ENCODE measurements around the gene PACRG. TPM values are rescaled to one million over a fixed set of nuclear protein-coding genes. Genes with fewer than 3 reads are reported as not detected.

Gene PACRG
- total RNA-seq, 1 experiment from 2014 or later = 0.26 TPM

GRCh38 chr6:162750776-162751175 lies 23.0 kb downstream of the PACRG start:
- no peak overlapping the region for H2AK5ac ChIP-seq (ENCODE audit: insufficient read length, low read length)
- H3K27me3 Mint-ChIP-seq (ENCODE audit: low read depth) = no peaks in the 10 kb centered on the region
- H3K9me3 ChIP-seq (ENCODE audit: control insufficient read depth, low read depth, low read length) = no peaks in the 10 kb centered on the region
- peaks cover 6% of the 10 kb centered on the region in 2 experiments for H3K4me1 Mint-ChIP-seq
- no peak overlapping the region for H3K9ac ChIP-seq (ENCODE audit: extremely low read depth, insufficient read length, low read length)
- no CpG with 5 or more reads among the region's 3 CpGs for WGBS (ENCODE audit: extremely low coverage, insufficient read length, low lambda C conversion rate)
- H3K79me2 ChIP-seq (ENCODE audit: insufficient read depth, low read length) = no peaks in the 10 kb centered on the region
- H4K91ac ChIP-seq (ENCODE audit: insufficient read length, low read depth, low read length) = no peak overlapping the region
- H3K9me3 Mint-ChIP-seq = no peaks in the 10 kb centered on the region
- no peak overlapping the region for H3K56ac ChIP-seq (ENCODE audit: insufficient read length, low read depth, low read length)
- H2BK20ac ChIP-seq (ENCODE audit: low read depth, low read length, poor library complexity, severe bottlenecking) = no peak overlapping the region
- H2BK12ac ChIP-seq (ENCODE audit: insufficient read length, low read depth, low read length) = no peak overlapping the region
- no peak overlapping the region for H4K8ac ChIP-seq (replicated peaks; ENCODE audit: insufficient read length, low read depth, low read length)
- H3K23ac ChIP-seq (ENCODE audit: insufficient read length, low read depth, low read length) = no peak overlapping the region
- H3T11ph ChIP-seq (ENCODE audit: low read length) = no peak overlapping the region
- no peaks in the 10 kb centered on the region for H3K79me1 ChIP-seq (ENCODE audit: insufficient read depth, low read depth, low read length, poor library complexity, severe bottlenecking)
- no peak overlapping the region for H3K27ac Mint-ChIP-seq
- no peaks in the 10 kb centered on the region for H3K27me3 ChIP-seq (ENCODE audit: insufficient read depth, low read length)
- no peak overlapping the region for H2AFZ ChIP-seq (ENCODE audit: low read length)
- H3K23me2 ChIP-seq (ENCODE audit: insufficient read length, low read depth, low read length, poor library complexity, severe bottlenecking) = no peaks in the 10 kb centered on the region
- H3K27ac ChIP-seq (ENCODE audit: insufficient read length, low read depth, low read length) = no peak overlapping the region
- no peaks in the 10 kb centered on the region for H3K4me1 ChIP-seq (ENCODE audit: insufficient read depth, low read length)
- no peak for DNase-seq
- no peak overlapping the region for H3K4me3 Mint-ChIP-seq
- no peaks in the 10 kb centered on the region; a peak in 1 of 7 replicates for H3K36me3 Mint-ChIP-seq (ENCODE audit: insufficient read depth in 1 of 3, low read depth in 3 of 3)
- H4K5ac ChIP-seq (ENCODE audit: insufficient read length, low read depth, low read length) = no peak overlapping the region
- no peak overlapping the region for H3K4me2 ChIP-seq (ENCODE audit: insufficient read depth, insufficient read length, low read length)
- no peak overlapping the region for H2BK5ac ChIP-seq (ENCODE audit: insufficient read length, low read length)
- no peak overlapping the region for H3K4ac ChIP-seq (ENCODE audit: low read depth, low read length)
- no peak overlapping the region for H2BK15ac ChIP-seq (ENCODE audit: low read depth, low read length)
- no peak overlapping the region for H2BK120ac ChIP-seq (ENCODE audit: low read depth, low read length, poor library complexity, severe bottlenecking)
- no peak overlapping the region for H3K18ac ChIP-seq (ENCODE audit: insufficient read length, low read depth, low read length)
- no peak overlapping the region for H3K14ac ChIP-seq (ENCODE audit: insufficient read depth, low read length)
- H4K20me1 ChIP-seq (ENCODE audit: control insufficient read depth, insufficient read depth, insufficient read length) = no peaks in the 10 kb centered on the region
- no peak for TF ChIP-seq CTCF (conservative IDR thresholded peaks at IDR 0.05)
